Gastroesophageal sphincter (tissue), 4 donors: Measurements from ENCODE around the gene L3MBTL4. TPM values are rescaled to one million over a fixed set of nuclear protein-coding genes. Genes with fewer than 3 reads are reported as not detected.

ENCODE experiments used
- ATAC-seq: fragments of 150-250 bp; one replicate; pipeline ENCODE4 v1.9.1; 2016; ENCODE audit warnings: mild to moderate bottlenecking, moderate library complexity
- H3K27ac ChIP-seq, 4 donors: fragments of 200-600 bp; sonication (generic) in 3 of 4; 1 replicate in 3 of 4; 2 replicates in 1 of 4; pipeline ENCODE4 v1.5.1; 2016 to 2019
- H3K27me3 ChIP-seq: fragments of 200-600 bp; sonication (generic); one replicate; pipeline ENCODE4 v1.5.1; 2019
- H3K36me3 ChIP-seq, 2 donors: fragments of 200-600 bp; sonication (generic); one replicate each; pipeline ENCODE4 v1.5.1; 2019; ENCODE audit warnings: control low read depth in 1 of 2
- H3K4me1 ChIP-seq, 3 donors: fragments of 200-600 bp; sonication (generic); 1 replicate in 2 of 3; 2 replicates in 1 of 3; pipeline ENCODE4 v1.5.1; 2016 to 2019; ENCODE audit warnings: control low read depth in 2 of 3
- H3K4me3 ChIP-seq, 2 donors: fragments of 200-600 bp; sonication (generic); one replicate each; pipeline ENCODE4 v1.5.1; 2019; ENCODE audit warnings: mild to moderate bottlenecking in 1 of 2, moderate library complexity in 1 of 2
- H3K9me3 ChIP-seq, 3 donors: fragments of 200-600 bp; sonication (generic); one replicate each; pipeline ENCODE4 v1.5.1; 2017 to 2019; ENCODE audit warnings: control low read depth in 2 of 3
- CTCF ChIP-seq, 4 experiments: fragments of 200-600 bp in 2 of 4; fragments of 450-650 bp in 2 of 4; sonication (generic) in 1 of 4; IDR thresholded peaks; one replicate each; pipeline ENCODE4 v1.5.1; 2017 to 2019; ENCODE audit warnings: antibody characterized with exemption in 4 of 4, mild to moderate bottlenecking in 2 of 4, moderate library complexity in 2 of 4
- EP300 ChIP-seq: sonication (generic); formaldehyde crosslinking; IDR thresholded peaks from one replicate; pipeline ENCODE4 v1.6.1; 2017; ENCODE audit warnings: antibody characterized with exemption, mild to moderate bottlenecking
- POLR2A ChIP-seq, 2 donors: fragments of 450-650 bp; IDR thresholded peaks; one replicate each; pipeline ENCODE4 v1.6.1; 2017; ENCODE audit warnings: antibody characterized with exemption in 2 of 2, mild to moderate bottlenecking in 2 of 2, moderate library complexity in 1 of 2
- POLR2AphosphoS5 ChIP-seq: sonication (generic); formaldehyde crosslinking; IDR thresholded peaks from one replicate; pipeline ENCODE4 v1.6.1; 2017; ENCODE audit warnings: antibody characterized with exemption
- WGBS, 2 donors: methylation state at CpG; one replicate each; pipeline ENCODE4 v1.1.5; 2018; ENCODE audit warnings: low coverage in 1 of 2; 5-methylcytosine and 5-hydroxymethylcytosine counted together
- total RNA-seq, 4 donors: library from RNA; depleted of rRNA; stranded (reverse); fragments of >200 nt; gene quantifications; one replicate each; pipeline ENCODE4 v1.1.0, GENCODE V29; 2016

Gene L3MBTL4
- total RNA-seq, 4 donors from 2014 or later, result 0.46 to 8.1 (median 4.9) TPM

- H3K27ac ChIP-seq, result no peak overlapping the region
- H3K36me3 ChIP-seq, result no peaks in the 10 kb centered on the region
- ATAC-seq, result no peak
- H3K4me1 ChIP-seq, result no peaks in the 10 kb centered on the region
- TF ChIP-seq POLR2A (IDR thresholded peaks at IDR 0.05) (no peak), POLR2AphosphoS5 (no peak)
- H3K4me3 ChIP-seq, result peak overlapping the region in 1 of 2 donors; percentile 1
- H3K27me3 ChIP-seq, result peaks cover 6% of the 10 kb centered on the region
- 40 to 51% methylated on average over 5 of the region's 5 CpGs for WGBS, 2 donors
- H3K9me3 ChIP-seq, result no peaks in the 10 kb centered on the region
Measured at GRCh38 chr18:6434481-6434880, 19.8 kb upstream of the L3MBTL4 start.

GRCh38 chr18:6431659-6432318, 17.1 kb upstream of the L3MBTL4 start:
- ATAC-seq, result no peak
- 55 to 66% methylated on average over 9 to 18 of the region's 19 CpGs for WGBS, 2 donors
- TF ChIP-seq CTCF (IDR thresholded peaks at IDR 0.05), result no peak
- TF ChIP-seq EP300, result no peak
- no peak for TF ChIP-seq POLR2AphosphoS5
- Histone ChIP-seq H3K4me1 (no peaks in the 10 kb centered on the region), H3K36me3 (no peaks in the 10 kb centered on the region), H3K9me3 (no peaks in the 10 kb centered on the region), H3K27ac (no peak overlapping the region), H3K27me3 (no peaks in the 10 kb centered on the region), H3K4me3 (no peak overlapping the region)

GRCh38 chr18:6428851-6429395, 14.2 kb upstream of the L3MBTL4 start:
- Histone ChIP-seq H3K27ac (no peak overlapping the region), H3K9me3 (no peaks in the 10 kb centered on the region), H3K4me3 (no peak overlapping the region), H3K4me1 (no peaks in the 10 kb centered on the region), H3K27me3 (no peaks in the 10 kb centered on the region), H3K36me3 (no peaks in the 10 kb centered on the region)
- ATAC-seq, result no peak
- no peak for TF ChIP-seq POLR2A (IDR thresholded peaks at IDR 0.05)
- TF ChIP-seq POLR2AphosphoS5, result no peak
- no peak for TF ChIP-seq CTCF (IDR thresholded peaks at IDR 0.05)
- no peak for TF ChIP-seq EP300
- whole genome bisulfite sequencing, 2 donors, result 90 to 95% methylated on average over 2 to 3 of the region's 3 CpGs

- no peaks in the 10 kb centered on the region for H3K36me3 ChIP-seq
- H3K4me3 ChIP-seq, result no peak overlapping the region
- no peaks in the 10 kb centered on the region for H3K4me1 ChIP-seq
- no peak overlapping the region for H3K27ac ChIP-seq
- H3K9me3 ChIP-seq, result no peaks in the 10 kb centered on the region
- H3K27me3 ChIP-seq, result no peaks in the 10 kb centered on the region
- no peak for ATAC-seq
- WGBS, 2 donors, result 0 to 23% methylated on average over 1 of the region's 1 CpG
- TF ChIP-seq CTCF (IDR thresholded peaks at IDR 0.05) (no peak), POLR2A (IDR thresholded peaks at IDR 0.05) (no peak), EP300 (no peak), POLR2AphosphoS5 (no peak)
Measured at GRCh38 chr18:6427286-6427685, 12.6 kb upstream of the L3MBTL4 start.

GRCh38 chr18:6423289-6423688, 8.6 kb upstream of the L3MBTL4 start:
- no peak for ATAC-seq
- Histone ChIP-seq H3K4me3 (no peak overlapping the region), H3K9me3 (no peaks in the 10 kb centered on the region), H3K4me1 (no peaks in the 10 kb centered on the region), H3K27me3 (no peaks in the 10 kb centered on the region), H3K27ac (no peak overlapping the region), H3K36me3 (no peaks in the 10 kb centered on the region)
- TF ChIP-seq POLR2AphosphoS5 (no peak), EP300 (no peak), CTCF (IDR thresholded peaks at IDR 0.05) (no peak), POLR2A (IDR thresholded peaks at IDR 0.05) (no peak)
- 63 to 83% methylated on average over 4 to 5 of the region's 5 CpGs for WGBS, 2 donors
